GM18867 (cell line): ENCODE data around the gene KRI1.
A peak's percentile ranks its signal among the peaks of the same experiment; 100 is the strongest.
"Not testable (repeated sequence)": the region's sequence is repeated elsewhere in the genome, so short reads cannot be mapped to it uniquely, and the experiment has no call there.

Source experiments
- ATAC-seq: cut with Tn5 transposase; IDR thresholded peaks from one replicate; pipeline ENCODE4 v1.9.1; 2021; ENCODE audit warnings: mild to moderate bottlenecking, moderate library complexity; ENCODE audit not compliant: unreplicated experiment

The KRI1 gene

DNA sequence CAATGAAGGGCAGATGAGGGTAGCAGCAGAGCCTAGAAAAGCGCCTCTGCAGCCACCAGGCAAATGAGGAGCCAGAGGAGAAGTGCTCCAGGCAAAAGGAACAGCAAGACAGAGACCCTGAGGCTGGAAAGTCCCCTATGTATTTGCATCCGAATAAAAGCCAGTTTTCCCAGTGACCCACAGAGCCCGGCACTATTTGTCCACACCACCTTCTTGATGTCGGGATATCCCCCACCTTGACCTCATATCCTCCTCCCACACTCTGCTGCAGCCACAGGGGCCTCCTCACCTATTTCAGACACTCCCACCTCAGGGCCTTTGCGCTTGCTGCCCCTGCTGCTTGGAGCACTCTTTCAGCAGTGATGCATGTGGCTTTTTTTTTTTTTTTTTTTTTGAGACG is 15.5 kb downstream of the KRI1 start:
- ATAC-seq: no peak

DNA sequence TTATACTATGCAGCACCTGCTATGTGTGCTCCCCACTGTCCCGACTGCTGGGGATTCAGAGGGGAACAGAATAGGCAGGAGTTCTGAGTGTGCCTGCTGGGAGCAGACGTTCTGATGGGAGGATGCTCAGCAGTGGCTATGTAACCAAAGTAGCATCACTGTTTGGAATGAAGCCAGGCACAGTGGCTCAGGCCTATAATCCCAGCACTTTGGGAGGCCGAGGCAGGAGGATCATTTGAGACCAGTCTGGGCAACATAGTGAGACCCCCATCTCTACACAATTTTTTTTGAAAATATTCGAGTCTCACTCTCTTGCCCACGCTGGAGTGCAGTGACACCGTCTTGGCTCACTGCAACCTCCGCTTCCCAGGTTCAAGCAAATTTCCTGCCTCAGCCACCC is 16.1 kb downstream of the KRI1 start:
- no peak for ATAC-seq

DNA sequence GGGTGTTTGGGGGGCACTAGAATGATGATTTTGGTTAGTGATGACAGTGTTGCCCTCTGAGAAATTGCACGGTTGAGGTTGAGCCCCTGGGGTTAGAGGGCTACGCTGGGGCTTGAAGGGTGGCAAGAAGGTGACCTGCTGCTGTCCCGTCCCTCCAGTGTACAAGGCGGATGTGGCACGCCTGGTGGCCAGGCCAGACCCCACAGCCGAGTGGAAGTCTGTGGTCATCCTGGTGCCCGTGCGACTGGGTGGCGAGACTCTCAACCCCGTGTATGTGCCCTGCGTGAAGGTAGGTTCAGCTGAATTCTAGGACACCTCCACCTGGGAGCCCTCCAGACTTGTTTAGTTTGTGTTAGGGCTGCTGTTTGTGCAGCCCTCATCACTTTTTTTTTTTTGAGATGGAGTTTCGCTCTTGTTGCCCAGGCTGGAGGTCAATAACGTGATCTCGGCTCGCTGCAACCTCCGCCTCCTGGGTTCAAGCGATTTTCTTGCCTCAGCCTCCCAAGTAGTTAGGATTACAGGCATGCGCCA is 17.0 kb downstream of the KRI1 start:
- no peak for ATAC-seq

GRCh38 chr19:10546817-10547216 is 19.0 kb downstream of the KRI1 start:
- ATAC-seq: no peak

GRCh38 chr19:10544753-10545251 is 21.0 kb downstream of the KRI1 start:
- ATAC-seq: no peak

DNA sequence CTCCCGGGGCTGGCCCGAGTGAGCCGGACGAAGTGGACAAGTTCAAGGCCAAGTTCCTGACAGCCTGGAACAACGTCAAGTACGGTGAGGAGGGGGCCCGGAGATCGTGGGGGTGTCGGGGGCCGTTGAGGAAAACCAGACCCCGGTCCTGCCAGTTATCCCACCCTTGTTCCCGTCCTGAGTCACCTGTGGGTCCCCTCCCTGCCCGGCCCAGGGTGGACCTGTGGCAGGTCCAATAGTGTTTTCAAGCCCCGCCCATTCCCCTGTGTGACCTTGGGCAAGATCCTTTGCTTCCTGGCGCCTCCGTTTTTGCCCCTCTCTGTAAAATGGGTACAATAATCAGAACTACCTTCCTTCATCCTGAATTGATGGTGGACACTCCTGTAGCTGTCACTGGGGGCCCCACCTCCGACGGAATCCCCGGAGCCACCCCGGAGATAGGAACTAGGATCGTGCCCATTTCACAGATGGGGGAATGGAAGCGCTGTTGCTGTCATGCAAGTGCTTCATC is 21.5 kb downstream of the KRI1 start:
- ATAC-seq: no peak

- ATAC-seq: peak; percentile 64
Measured at GRCh38 chr19:10543420-10544241, 22.2 kb downstream of the KRI1 start, which contains the start of gene ATG4D. Gene ATG4D, plus strand, starts transcription at chr19:10543904. Its CDS starts 187 bp downstream, at chr19:10544091.

- ATAC-seq: no peak
Measured at GRCh38 chr19:10543059-10543419, 22.8 kb downstream of the KRI1 start.

DNA sequence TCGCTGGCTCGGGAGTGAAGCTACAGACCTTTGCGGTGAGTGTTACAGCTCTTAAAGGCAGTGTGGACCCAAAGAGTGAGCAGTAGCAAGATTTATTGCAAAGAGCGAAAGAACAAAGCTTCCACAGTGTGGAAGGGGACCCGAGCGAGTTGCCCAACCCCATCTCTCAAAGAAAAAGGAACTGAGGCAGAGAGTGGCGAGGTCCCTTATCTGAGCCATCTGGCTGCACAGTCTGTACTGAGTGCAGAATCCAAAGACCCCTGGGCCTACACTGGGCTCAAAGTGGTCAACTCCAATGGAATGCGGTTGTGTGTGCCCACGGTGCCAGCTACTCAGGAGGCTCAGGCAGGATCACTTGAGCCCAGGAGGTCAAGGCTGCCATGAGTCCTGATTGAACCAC is 26.8 kb downstream of the KRI1 start:
- not testable (repeated sequence) for ATAC-seq

GRCh38 chr19:10538204-10538983 is 27.4 kb downstream of the KRI1 start:
- ATAC-seq: no peak

- no peak for ATAC-seq
Measured at GRCh38 chr19:10537668-10538067, 28.1 kb downstream of the KRI1 start.

DNA sequence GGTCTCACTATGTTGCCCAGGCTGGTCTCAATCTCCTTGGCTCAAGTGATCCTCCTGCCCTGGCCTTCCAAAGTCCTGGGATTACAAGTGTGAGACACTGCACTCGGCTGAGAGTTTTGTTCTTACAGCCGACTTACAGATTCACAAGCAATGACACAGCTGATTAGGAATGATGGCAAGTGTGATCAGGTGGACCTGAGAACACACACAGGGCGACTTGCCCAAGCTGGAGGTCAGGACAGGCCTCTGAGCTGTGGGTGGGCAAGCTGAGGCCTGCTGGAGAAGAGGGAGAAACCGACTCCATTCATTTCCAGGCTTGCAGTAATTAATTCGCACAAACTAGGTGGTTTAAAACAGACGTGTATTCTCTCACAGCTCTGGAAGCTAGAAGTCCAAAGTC is 30.2 kb downstream of the KRI1 start:
- ATAC-seq: no peak

GRCh38 chr19:10533646-10534386 is 32.0 kb downstream of the KRI1 start:
- no peak for ATAC-seq

DNA sequence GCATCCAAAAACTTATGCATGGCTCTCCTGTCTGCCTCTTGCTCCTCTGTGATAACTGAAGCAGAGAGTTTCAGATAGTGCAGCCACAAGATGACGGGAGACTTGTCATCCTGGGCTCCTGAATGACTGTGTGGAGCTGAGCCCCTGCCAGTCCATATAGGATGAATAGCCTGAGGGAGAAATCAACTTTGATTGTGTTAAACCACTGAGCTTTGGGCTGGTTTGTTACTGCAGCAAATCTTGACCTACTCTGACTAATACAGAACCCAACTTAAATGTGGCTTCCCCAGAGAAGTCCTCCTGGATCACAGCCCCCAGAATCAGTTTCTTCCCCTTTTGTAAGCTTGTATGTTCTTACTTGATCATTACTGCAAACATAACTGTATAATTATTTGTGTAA is 33.4 kb downstream of the KRI1 start:
- ATAC-seq: no peak

- ATAC-seq: not testable (repeated sequence)
Measured at GRCh38 chr19:10526887-10527286, 38.9 kb downstream of the KRI1 start.

DNA sequence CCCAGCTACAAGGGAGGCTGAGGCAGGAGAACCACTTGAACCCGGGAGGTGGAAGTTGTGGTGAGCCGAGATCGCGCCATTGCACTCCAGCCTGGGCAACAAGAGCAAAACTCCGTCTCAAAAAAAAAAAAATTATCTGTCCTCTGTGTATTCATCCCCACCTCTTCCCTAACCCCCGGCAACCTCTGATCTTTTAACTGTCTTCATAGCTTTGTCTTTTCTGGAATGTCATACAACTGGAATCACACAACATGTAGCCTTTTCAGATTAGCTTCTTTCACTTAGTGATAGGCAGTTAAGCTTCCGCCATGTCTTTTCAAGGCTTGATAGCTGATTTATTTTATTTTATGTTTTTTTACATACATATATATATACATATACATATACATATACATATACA is 40.2 kb downstream of the KRI1 start:
- ATAC-seq: no peak

DNA sequence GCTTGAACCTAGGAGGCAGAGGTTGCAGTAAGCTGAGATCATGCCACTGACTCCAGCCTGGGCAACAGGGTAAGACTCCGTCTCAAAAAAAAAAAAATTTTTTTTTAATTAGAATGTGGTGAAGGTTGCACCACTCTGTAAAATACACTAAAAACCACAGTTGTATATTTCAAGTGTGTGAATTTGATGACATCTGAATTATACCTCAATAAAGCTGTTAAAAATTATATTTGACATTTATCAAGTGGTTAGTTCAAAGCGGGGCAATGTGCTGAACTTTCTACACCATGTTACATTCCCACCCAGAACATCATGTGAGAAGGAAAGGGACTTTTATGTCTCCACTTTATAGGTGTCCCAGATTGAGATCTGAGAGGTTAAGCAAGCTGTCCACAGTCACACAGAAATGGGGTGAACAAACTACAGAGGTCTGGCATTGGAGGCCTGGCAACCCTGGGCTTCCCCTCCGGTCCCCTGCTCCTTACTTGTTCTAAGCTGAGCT is 42.6 kb downstream of the KRI1 start:
- no peak for ATAC-seq

DNA sequence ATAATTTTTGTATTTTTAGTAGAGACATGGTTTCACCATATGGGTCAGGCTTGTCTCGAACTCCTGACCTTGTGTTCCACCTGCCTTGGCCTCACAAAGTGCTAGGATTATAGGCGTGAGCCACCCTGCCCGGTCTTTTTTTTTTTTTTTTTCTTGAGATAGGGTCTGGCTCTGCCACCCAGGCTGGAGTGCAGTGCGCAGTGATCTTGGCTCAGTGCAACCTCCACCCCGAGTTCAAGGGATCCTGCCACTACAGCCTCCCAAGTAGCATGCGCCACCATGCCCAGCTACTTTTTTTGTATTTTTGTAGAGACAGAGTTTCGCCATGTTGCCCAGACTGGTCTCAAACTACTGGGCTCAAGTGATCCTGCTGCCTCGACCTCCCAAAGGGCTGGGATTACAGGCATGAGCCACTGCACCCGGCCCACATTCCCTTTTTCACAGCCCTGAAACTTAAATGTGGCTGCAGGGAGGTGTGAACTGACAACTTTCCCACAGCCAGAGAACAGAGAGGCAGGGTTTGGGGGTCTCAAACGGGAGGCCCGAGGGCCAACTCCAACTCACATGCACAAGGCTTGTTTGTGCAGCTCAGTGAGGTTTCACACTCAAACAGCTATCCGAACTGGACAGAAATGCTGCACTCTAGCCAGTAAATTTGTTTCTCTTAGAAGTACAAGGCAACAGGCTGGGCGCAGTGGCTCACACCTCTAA is 44.2 kb downstream of the KRI1 start:
- ATAC-seq: no peak

GRCh38 chr19:10520652-10521318 is 45.0 kb downstream of the KRI1 start:
- no peak for ATAC-seq
